GM18517 (cell line): ENCODE measurements around the gene PIK3C2B.
"Not testable (repeated sequence)": the region's sequence is repeated elsewhere in the genome, so short reads cannot be mapped to it uniquely, and the experiment has no call there.

Experiments
- ATAC-seq: cut with Tn5 transposase; IDR thresholded peaks from one replicate; pipeline ENCODE4 v1.9.1; 2021; ENCODE audit warnings: mild to moderate bottlenecking, moderate library complexity; ENCODE audit not compliant: unreplicated experiment

Gene PIK3C2B

DNA sequence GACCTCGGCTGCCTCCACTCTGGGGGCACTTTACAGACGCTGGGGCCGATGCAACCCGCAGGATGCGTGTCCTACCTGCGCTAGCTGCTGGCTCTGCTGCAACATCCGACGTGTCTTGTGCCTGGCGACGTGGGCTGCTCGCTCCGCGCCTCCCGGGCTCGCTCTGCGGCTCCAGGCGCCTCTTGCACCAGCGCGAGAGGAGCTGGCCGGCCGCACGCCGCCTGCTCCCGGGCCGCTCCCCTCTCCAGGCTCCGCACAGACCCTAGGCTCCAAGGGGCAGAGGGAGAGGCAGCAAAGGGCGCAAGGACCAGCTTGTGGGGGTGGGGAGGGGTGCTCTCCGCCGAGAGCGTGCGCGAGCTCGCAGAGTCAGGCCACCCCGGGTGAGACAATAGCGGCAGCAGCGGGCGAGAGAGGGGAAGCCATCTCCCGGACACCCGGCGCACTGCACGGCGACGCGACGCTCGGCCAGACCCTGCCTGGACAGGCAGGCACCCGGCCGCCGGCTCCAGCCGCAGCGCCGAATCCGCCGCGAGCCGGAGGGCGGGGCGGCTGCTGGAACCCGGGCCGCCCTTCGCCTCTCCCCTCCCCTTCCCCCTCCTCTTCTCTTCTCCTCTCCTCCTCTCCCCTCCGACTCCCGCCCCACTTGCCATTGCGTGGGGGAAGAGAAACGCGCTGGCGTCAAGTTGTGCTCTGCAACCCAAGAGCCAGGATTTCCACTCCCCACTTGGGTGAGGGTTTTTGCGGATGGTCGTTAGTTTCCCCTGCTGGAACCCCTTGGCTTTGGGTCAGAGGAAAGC lies at the start of gene PIK3C2B:
Gene PIK3C2B (minus strand): TSS at position 525 of the 797 bp plus-strand sequence. CDS start 25,003 bp downstream, outside the sequence.
- ATAC-seq = peak; percentile 73

- ATAC-seq = no peak
Measured at GRCh38 chr1:204544321-204544720, 49.7 kb upstream of the PIK3C2B start.

DNA sequence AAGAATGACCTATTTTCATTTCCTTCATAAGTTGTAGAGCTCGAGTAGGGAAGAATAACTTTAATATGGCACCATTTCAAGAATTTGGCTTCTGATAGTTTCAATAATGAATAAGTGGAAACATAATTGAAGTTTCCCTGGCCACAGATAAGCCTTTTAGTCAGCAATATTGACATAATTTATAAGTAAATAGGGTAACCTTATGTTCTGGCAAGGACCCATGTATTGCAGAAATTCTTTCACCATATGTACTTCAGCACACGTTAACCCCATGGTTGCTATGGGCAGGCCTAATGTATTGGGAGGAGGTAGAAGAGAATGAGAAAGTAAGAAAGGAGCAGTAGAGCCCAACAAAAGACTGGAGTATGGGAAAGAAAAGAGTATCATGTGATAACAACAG lies 47.0 kb upstream of the PIK3C2B start:
- ATAC-seq = no peak

DNA sequence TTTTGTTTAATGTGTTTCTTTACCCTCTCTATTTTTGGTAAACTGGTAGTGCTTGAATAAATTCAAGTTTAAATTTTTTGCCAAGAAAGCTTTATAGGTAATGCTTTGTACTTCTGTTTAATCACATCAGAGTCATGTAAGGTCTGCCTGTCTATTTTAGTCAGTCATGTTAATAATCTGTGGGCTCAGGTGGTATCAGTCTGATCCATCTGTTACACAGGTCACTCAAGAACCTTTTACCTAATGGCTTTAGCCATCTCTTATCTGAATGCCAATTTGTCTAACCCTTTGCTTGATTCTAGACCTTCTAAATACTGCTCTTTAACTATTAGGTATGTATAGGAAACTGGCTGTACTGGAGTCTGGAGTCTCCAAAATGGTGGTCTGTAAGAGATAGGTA lies 38.2 kb upstream of the PIK3C2B start:
- ATAC-seq = no peak

DNA sequence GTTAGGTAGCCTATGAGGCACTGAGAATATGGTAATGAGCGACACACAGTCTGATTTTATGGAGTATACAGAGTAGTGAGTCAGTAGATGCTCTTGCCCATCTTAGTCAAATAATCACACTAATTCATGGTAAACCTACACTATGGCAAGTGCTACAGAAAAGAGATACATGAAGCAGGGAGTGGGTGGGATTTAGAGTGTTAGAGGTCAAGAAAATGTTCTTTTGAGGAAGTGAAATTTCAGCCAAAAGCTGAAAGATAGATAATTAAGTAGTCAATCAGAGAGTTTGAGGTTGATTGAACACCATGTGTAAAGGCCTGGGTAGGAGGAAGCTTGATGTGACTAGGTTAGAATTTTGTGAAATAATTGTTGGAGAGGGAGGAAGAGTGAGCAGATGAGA lies 36.3 kb upstream of the PIK3C2B start:
- peak; percentile 89 for ATAC-seq

DNA sequence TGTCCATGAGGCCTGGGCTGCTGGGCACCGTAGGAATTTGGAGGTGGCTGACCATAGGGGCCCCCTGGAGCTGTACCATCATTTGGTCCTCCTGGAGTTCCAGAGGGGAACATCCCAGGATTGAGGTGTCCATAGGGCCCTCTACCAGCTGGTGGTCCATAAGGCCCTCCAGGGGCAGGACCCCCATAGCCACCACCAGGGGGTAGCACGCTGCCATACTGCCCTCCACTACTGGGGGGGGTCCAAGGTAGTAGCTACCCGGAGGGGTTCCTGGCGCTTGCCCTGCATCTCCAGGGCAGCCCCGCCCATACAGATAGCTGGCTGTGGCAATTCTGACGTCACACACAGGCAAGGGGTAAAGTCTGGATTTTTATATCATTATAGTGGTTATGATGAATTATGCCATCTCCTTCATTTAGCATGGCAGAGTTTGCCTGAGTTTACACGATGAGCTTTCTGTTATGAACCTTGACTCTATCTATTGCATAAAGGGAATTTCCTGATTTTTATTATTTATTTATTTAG lies 34.8 kb upstream of the PIK3C2B start:
- no peak for ATAC-seq

GRCh38 chr1:204528677-204529076 lies 34.1 kb upstream of the PIK3C2B start:
- ATAC-seq = no peak

- ATAC-seq = no peak
Measured at GRCh38 chr1:204528241-204528640, 33.6 kb upstream of the PIK3C2B start.

DNA sequence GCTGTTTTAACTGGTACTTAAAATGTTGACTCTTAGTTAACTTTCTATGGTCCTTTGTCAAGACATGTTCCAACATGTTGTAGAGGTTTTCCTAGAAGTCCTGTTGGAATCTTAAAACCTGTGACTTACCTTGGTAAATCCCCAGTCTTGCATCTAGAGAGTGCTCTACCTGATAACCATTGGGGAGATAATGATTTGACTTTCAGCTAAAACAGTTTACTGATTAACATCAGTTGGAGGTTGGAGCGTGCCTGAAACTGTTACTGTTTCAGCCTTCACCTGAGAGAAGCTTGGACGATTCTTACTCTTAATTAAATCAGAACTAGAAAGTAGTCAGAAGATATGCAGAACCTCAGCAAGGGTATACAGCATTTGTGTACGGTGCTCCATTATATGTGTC lies 30.4 kb upstream of the PIK3C2B start:
- ATAC-seq = no peak

GRCh38 chr1:204523605-204524215 lies 29.1 kb upstream of the PIK3C2B start:
- no peak for ATAC-seq

- not testable (repeated sequence) for ATAC-seq
Measured at GRCh38 chr1:204521941-204522521, 27.4 kb upstream of the PIK3C2B start.

DNA sequence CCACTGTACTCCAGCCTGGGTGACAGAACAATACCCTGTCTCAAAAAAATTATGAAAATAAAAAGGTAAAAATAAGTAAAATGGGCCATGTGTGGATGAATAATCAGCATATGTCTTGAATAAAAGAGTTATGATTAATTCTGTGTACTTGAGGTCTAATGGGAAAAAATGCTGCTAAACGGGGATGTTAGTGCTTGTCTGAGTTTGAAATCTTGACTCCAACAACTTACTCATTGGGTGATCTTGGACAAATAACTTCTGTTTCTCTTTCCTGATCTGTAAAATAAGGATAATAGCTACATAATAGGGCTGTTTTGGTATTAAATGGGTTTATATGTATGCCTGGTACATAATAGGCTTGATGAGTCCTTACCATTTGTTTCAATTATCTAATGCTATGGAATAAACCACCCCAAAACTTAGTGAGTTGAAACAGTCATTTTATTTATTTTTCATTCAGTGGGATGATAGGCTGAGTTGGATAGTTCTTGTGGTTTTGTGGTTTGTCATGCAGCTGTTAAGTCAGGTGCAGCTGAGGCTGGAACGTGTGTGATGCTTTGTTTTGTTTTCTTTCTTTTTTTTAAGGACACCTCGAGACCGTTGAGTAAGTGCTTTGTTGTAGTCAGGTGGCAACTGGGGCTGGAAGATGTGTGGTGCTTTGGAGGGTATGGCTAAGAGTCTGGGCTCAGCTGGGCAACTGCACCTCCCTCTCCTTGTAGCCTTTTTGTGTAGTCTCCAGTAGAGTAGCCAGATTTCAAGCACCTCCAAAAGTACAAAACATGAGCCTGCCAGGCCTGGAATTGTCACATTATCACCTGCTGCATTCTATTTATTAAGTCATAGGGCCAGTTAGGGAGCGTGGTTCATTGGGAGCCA lies 26.5 kb upstream of the PIK3C2B start:
- peak; percentile 78 for ATAC-seq

GRCh38 chr1:204517382-204517781 lies 22.8 kb upstream of the PIK3C2B start:
- ATAC-seq = not testable (repeated sequence)

DNA sequence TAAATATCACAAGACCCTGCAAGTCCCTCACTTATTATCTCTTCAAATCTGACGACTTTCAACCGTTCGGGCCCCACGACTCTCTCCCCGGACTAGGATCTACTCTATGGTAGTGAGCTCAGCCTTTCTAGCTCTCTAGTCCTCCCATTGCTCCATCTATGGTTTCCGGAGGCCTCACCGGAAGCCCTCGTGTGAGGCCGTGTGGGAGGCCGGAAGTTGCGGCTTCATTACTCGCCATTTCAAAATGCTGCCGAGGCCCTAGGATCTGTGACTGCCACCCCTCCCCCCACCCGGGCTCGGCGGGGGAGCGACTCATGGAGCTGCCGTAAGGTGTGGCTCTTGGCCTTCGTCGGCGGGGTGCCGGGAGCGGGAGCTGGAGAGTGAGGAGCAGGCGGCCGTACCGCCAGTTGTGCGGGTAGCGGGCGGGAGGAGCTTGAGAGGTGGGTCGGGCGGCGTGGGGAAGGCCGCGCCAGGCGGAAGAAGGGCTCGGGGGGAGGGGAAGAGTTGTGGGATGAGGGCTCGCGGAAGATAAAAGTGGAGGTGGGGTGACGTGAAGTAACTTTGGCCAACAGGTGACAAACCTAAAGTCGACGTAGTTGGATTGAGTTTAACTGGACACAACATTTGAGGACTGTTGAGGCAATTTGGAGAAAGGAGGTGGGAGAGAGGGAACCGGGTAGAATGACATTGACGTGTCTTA lies 21.7 kb upstream of the PIK3C2B start, which contains the start of gene MDM4:
Gene MDM4 (plus strand): TSS at position 227 of the 700 bp plus-strand sequence. CDS start 9,113 bp downstream, outside the sequence.
- peak; percentile 62 for ATAC-seq

GRCh38 chr1:204514828-204515227 lies 20.2 kb upstream of the PIK3C2B start:
- ATAC-seq = no peak

DNA sequence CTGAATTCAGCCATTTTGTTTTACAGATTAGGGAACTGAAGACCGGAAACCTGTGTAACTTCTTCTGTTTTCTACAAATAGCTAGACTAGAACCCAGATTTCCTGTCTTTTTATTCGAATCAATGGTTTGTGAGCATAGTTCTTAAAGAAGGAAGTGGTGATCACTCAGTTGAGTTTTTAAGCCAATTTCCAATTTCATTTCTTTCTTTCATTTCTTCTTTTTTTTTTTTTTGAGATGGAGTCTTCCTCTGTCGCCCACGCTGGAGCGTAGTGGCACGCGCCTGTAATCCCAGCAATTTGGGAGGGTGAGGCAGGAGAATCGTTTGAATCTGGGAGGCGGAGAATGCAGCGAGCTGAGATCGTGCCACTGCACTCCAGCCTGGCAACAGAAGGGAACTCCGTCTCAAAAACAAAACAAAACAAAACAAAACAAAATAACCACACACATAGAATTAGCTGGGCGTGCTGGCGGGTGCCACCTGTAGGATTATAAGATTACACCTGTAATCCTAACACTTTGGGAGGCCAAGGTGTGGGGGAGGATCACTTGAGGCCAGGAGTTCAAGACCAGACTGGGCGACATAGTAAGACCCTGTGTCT lies 18.6 kb upstream of the PIK3C2B start:
- ATAC-seq = peak; percentile 49

GRCh38 chr1:204511366-204511765 lies 16.8 kb upstream of the PIK3C2B start:
- no peak for ATAC-seq

GRCh38 chr1:204509186-204509635 lies 14.6 kb upstream of the PIK3C2B start:
- ATAC-seq = no peak

DNA sequence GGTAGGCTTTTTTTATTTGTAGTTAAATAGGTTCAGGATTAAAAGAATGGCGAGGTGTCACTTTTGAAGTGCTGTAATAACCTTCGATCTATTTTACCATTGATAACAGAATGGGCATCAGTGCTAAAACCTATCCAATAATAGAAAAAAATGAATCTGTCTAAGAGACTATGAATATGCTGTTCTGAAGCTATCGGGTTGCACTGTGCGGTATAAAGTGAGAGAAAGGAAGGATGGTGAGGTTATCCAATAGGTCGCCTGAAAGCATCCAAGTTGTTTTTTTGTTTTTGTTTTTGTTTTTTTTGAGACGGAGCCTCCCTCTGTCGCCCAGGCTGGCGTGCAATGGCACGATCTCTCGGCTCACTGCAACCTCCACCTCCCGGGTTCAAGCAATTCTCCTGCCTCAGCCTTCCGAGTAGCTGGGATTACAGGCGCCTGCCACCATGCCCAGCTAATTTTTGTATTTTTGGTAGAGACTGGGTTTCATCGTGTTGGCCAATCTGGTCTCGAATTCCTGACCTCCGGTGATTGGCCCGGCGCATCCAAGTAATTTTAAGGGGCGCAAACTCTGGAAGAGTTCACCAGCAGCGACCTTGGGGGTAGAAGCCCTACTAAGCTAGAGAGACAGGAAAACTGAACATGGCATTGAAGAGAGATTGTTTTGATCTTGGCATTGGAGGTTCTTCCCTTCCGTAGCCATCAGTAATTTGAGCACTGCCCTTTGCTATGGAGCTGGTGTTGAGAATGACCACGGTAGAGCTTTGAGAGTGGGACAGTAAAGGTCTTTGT lies 12.9 kb upstream of the PIK3C2B start:
- no peak for ATAC-seq
